Measurements from ENCODE around the gene ANKRD9.
A peak's percentile ranks its signal among the peaks of the same experiment; 100 is the strongest.
"Not testable (repeated sequence)": the region's sequence is repeated elsewhere in the genome, so short reads cannot be mapped to it uniquely, and the experiment has no call there.

ANKRD9 gene, protein sequence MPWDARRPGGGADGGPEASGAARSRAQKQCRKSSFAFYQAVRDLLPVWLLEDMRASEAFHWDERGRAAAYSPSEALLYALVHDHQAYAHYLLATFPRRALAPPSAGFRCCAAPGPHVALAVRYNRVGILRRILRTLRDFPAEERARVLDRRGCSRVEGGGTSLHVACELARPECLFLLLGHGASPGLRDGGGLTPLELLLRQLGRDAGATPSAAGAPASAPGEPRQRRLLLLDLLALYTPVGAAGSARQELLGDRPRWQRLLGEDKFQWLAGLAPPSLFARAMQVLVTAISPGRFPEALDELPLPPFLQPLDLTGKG

DNA sequence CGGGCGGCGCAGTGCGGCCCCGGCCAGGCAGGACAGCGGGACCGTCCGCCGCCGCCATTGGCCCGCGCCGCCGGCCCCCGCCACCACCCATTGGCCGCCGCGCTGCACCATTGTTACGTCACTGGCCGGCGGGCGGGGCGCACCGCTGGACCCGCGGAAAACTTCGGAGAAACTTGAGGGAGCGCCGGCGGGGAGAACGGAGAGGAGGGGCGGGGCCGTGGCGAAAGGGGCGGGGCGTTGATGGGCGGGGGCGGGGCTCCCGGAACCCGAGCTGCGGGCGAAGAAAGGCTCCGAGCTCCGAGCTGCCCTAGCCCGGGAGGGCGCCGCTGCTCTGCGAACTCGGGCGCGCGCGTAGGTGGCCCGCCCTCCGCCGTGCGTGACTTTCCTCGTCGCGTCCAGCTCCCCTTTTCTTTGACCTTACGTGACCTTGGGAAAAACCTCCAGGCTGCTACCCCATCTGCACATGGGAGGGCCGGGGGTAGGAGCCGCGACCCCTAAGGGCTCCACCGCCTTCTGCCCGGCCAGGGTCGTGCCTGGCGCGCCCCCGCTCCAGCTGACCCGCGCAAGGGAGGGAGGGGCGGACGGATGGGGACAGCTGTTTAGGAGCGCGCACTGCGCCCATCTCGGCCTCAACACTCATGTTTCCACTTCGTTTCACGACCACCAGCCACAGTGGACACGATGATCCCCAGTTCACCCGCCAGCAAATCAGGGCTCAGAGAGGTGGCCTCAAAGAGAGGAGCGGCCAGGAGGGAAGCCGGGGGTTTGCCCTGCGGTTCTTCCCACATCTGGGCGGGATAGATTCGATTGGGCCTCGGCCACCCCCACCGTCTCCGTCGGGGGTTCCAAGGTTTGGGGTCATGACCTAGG, at the start of gene ANKRD9:
ANKRD9 (minus strand) TSS at position 31 of the 870 bp plus-strand sequence. CDS start 1,887 bp downstream, outside the sequence.
- DNase-seq, result peak; percentile 95

GRCh38 chr14:102558556-102558955, 49.0 kb upstream of the ANKRD9 start:
- DNase-seq, result no peak

DNA sequence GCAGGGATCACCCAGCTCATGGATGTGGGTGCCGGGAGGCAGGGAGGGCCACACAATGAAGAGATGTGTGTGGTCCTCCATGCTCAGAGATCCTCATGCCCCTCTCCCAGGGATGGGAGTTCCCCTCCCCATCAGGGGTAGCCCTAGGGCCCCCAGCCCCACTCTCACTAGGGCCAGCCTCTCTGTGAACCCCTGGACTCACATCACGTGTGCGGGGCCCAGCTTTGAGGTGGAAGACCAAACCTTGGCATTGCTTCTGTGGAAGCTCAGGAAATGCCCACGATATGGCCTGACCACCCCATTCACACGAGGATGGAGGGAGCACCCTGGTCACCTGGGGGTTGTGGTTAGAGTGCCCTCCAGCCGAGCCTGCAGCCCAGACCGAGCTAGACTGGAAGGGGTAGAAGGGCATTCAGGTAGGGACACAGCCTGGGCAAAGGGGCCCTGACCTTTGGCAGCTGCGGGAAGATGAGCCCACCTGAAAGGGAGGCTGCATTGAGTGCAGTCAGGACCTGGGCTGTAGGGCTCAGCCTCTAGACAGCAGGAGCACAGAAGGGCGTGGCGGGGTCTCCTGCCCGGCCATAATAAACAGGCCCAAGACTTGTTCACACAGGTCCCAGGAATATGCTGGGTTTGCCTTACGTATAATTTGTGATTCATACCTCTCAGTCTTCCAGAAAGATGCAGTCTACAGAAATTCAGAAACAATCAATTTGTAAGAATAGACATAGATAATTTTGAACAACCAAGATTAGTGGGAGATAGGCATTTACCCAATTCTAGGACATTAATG, 48.1 kb upstream of the ANKRD9 start:
- no peak for DNase-seq

- no peak for DNase-seq
Measured at GRCh38 chr14:102556098-102556677, 46.6 kb upstream of the ANKRD9 start.

DNA sequence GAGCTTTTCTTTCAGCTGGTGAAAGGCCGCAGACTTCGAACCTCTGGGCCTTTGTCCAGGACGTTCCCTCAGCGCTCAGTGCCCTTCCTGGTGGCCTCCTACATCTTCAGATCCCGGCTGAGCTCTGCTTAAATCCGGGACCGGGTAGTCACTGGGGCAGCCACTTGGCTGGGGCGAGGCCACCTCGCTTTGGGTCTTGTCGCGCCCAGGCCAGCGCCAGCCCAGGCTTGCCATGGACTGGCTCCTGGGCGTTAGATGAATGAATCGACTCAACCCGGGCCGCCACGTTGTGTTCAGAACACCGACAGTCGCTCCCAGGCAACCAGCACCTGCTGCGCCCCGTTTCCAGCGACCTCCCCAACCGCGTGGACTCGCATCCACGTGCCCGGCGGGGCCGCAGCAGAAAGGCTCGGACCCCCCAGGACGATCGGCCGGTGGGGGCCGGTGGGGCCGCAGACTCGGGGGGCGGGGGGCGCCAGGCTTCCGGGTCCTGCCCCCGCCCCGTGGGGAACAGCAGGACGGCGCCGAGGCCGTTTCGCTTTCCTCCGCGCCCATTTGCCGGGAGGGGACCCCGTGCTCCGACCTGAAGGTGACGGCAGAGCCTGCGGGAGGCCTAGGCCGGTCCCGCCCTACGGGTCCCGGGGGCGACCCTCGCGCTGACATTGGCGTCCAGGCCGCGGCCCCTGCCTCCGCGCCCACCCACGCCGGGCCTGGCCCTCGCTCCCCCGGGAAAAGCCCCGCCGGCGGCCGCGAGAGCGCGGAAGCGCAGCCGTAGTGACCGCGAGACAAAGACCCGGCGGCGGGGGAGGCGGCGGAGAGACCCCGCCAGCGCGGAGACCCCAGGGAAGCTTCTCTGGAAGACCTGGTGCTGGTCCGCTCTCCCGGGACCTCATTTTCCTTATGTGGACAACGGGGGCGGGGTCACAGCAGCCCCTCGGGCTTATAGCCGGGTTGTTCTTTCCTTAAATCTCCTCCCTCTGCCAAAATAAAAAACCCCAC, 45.5 kb upstream of the ANKRD9 start:
- peak; percentile 87 for DNase-seq

GRCh38 chr14:102551995-102552705, 42.6 kb upstream of the ANKRD9 start:
- no peak for DNase-seq

GRCh38 chr14:102550927-102551401, 41.4 kb upstream of the ANKRD9 start:
- not testable (repeated sequence) for DNase-seq

- DNase-seq, result no peak
Measured at GRCh38 chr14:102548616-102549240, 39.2 kb upstream of the ANKRD9 start.

GRCh38 chr14:102545461-102546265, 36.1 kb upstream of the ANKRD9 start:
- no peak for DNase-seq

DNA sequence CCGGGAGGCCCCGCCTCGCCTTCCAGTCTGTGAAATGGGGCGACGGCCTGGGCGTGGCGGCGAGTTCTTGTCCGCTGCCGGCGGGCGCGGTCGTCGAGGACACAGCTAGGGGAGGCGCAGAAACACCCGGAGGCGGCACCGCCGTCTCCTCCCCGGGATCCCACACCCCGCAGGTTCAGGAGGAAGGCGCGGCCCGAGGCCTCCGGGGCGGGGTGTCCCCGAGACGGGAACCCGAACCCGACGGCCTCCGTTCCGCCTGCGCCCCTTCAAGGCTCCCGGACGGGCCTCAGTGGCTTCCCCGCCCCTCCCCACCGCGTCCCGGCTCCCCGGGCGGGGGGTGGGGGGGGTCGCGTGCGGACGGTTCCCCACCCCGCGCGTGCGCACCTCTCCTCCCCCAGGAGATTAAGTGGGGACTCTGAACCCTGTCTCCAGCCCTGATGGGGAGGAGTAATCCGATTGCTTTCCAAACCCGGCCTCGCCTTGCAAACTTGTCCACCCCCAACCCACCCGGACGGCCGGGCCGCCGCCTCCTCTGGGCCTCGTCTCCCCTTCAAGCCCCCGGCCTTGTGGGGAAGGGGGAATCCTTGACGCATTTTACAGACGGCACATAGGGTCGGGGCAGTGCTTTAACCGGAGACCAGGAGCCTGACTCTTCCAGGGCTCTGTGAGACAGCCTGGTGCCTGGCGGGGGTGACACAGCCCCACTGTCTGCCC, 35.3 kb upstream of the ANKRD9 start:
- DNase-seq, result peak; percentile 63

DNA sequence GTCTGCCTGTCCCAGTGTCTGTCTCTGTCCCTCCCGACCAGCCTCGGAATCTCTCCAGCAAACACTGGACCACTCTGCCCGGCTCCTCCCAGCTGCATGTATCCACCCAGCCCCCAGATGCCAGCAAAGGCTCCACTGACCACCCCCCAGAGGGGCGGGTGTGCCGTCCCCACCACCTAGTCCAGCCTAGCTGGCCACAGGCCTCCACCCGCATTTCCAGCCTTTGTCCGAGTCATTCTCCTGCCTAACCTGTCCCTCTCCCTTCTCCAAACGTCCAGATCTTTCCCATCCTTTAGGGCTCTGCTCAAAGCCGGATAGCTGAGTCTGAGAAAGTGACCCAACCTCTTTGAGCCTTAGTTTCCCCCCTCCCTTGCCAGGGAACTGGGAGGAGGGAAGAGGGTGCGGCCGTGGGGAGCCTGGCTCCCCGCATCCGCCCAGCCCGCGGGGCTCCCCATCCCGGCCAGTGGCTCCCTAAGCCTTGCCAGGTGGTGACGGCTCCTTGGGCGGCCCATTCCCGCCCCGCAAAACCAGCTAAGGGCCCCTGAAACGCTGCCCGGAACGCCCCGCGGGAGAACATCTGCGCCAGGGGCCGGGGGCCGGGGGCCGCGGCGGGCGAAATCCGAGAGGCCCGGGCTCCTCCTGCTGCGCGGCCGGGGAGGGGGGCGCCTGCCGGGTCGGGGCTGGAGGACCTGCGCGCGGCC, 34.6 kb upstream of the ANKRD9 start:
- DNase-seq, result no peak

DNA sequence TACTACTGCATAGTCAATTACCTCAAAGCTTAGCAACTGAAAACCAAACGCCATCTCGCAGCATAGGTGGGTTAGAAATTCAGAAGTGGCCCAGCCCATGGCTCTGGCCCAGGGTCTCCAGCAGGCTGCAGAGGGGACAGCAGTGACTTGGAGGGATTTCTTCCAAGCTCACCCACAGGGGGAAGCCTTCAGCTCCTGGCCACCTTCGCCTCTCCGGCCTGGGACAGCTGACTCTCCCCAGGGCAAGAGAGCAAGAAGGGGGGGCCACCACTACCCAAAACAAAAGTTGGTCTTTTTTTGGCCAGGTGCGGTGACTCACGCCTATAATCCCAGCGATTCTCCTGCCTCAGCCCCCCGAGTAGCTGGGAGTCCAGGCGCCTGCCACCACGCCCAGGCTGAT, 32.2 kb upstream of the ANKRD9 start:
- DNase-seq, result no peak

- not testable (repeated sequence) for DNase-seq
Measured at GRCh38 chr14:102541029-102541491, 31.5 kb upstream of the ANKRD9 start.

DNA sequence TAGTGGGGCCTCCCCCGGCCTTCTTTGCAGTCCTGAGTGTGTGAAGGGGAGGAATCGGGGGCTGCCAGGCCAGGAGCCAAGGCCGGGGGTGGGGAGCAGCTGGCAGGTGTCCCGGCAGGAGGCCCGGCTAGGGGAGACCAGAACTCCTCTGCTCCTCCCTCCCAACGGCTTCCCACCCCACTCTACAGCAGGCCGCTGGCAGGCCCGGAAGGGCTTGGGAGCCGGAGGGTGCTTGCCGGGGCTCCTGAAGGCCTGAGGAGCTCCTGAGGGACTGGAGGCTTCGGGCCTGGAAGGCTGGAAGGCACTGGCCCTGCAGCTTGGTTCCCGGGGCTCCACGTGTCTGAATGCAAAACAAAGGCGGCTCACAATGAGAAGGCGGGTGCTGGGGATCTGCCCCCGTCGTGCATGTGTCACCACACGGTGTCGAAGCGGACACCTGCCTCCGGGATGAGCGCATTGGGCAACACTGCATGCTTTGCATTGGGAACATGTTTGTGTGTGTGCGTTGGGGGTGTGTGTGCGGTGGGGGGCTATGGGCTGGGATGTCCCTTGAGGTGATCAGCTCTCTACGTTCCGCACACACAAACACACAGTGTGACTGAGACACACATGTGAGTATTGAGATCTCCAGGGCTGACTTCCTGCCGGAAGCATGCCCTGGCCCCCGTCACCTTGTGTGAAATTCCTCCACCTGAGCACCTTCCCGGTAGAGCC, 30.9 kb upstream of the ANKRD9 start:
- DNase-seq, result no peak

DNA sequence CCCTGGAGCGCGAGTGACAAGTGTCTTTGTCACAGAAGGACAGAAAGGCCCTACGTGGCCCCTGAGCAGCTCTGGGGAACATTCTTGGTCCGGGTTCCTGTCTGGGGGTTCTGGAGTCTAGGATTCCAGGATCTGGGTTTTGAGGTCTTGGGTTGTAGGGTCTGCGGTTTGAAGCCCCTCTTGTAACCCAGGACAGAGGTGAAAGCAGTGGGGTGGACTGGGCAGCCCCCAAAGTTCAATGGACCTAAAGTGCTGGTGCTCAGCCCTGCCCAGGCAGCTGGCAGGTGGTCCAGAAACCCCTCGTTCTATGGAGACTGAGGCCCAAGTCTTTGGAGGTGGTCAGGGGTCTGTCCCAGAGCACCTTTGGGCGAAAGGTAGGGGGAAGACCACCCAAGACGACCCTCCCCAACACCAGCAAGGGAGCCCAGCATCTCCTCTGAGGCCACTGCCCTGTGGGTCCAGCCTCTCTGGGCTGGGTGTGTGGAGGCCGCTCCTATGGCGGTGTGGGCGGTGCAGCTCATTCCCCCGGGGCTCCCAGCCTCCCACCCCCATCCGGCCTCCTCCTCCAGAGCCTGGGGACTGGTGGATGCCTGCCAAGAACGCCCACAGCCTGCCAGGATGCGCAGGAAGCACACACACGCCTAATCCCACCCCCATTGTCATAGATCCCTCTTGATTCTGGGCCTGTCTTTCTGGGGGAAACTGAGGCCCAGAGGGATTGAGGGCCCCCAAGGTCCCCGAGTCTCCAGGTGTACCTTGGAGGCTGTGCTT, 30.2 kb upstream of the ANKRD9 start:
- DNase-seq, result no peak
